ENCODE measurements around the gene PLCXD3.

The PLCXD3 gene

GRCh38 chr5:41413074-41413473 lies 97.3 kb downstream of the PLCXD3 start:
- no peak for DNase-seq

GRCh38 chr5:41412496-41412895 lies 97.9 kb downstream of the PLCXD3 start:
- DNase-seq = no peak

GRCh38 chr5:41410737-41411136 lies 99.7 kb downstream of the PLCXD3 start:
- DNase-seq = no peak

- DNase-seq = no peak
Observed at GRCh38 chr5:41410307-41410706, 100.1 kb downstream of the PLCXD3 start.

GRCh38 chr5:41408676-41409443 lies 101.5 kb downstream of the PLCXD3 start:
- DNase-seq = peak; percentile 57

GRCh38 chr5:41406936-41407335 lies 103.5 kb downstream of the PLCXD3 start:
- no peak for DNase-seq

GRCh38 chr5:41406424-41406823 lies 104.0 kb downstream of the PLCXD3 start:
- no peak for DNase-seq

- DNase-seq = no peak
Observed at GRCh38 chr5:41404757-41405156, 105.6 kb downstream of the PLCXD3 start.

GRCh38 chr5:41403846-41404245 lies 106.6 kb downstream of the PLCXD3 start:
- DNase-seq = no peak

GRCh38 chr5:41402845-41403244 lies 107.6 kb downstream of the PLCXD3 start:
- DNase-seq = no peak

- no peak for DNase-seq
Observed at GRCh38 chr5:41399839-41400238, 110.6 kb downstream of the PLCXD3 start.

- no peak for DNase-seq
Observed at GRCh38 chr5:41392016-41392415, 118.4 kb downstream of the PLCXD3 start.

GRCh38 chr5:41374631-41375030 lies 135.8 kb downstream of the PLCXD3 start:
- DNase-seq = no peak

GRCh38 chr5:41373230-41373629 lies 137.2 kb downstream of the PLCXD3 start:
- DNase-seq = no peak

GRCh38 chr5:41371738-41372137 lies 138.7 kb downstream of the PLCXD3 start:
- no peak for DNase-seq

GRCh38 chr5:41370482-41370881 lies 139.9 kb downstream of the PLCXD3 start:
- no peak for DNase-seq

GRCh38 chr5:41369799-41370198 lies 140.6 kb downstream of the PLCXD3 start:
- no peak for DNase-seq

GRCh38 chr5:41368158-41368557 lies 142.2 kb downstream of the PLCXD3 start:
- peak; percentile 8 for DNase-seq

- DNase-seq = no peak
Observed at GRCh38 chr5:41365369-41365768, 145.0 kb downstream of the PLCXD3 start.

GRCh38 chr5:41364346-41364745 lies 146.1 kb downstream of the PLCXD3 start:
- no peak for DNase-seq

- no peak for DNase-seq
Observed at GRCh38 chr5:41363343-41363986, 146.9 kb downstream of the PLCXD3 start.

GRCh38 chr5:41356786-41357185 lies 153.6 kb downstream of the PLCXD3 start:
- no peak for DNase-seq

- DNase-seq = no peak
Observed at GRCh38 chr5:41349846-41350245, 160.6 kb downstream of the PLCXD3 start.

- no peak for DNase-seq
Observed at GRCh38 chr5:41347569-41347968, 162.8 kb downstream of the PLCXD3 start.
